Measurements from ENCODE around the gene LPP.

The LPP gene

DNA sequence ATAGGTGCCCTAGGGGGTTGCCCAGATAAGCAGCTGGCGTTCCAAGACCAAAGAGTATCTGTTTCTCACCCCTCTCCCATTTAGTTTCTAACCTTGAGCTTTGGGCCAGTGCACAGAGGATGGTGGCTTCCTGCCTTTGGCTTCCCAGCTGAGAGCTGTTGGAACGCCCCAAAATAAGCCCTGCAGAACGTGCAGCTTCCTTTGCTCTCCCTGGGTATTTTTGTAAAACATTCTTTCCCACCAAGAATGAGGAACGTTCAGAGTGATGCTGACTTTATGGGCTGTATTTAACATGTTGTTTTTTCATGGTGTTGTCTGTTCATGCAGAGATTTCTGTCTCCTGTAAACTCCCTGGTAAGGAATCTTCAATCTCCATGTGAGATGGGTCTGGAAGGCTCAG lies 63.8 kb downstream of the LPP start:
- no peaks in the 10 kb centered on the region for H3K79me2 ChIP-seq (ENCODE audit: insufficient read depth, low read length)
- no peak overlapping the region for H3K4me3 ChIP-seq (ENCODE audit: insufficient read depth, low read length, poor library complexity, severe bottlenecking)
- H3K27ac ChIP-seq (ENCODE audit: low read depth, low read length): peak overlapping the region; percentile 88
- H3K9me2 ChIP-seq (replicated peaks; ENCODE audit: insufficient read depth, low read length): no peaks in the 10 kb centered on the region
- peak overlapping the region; percentile 43 for H3K9ac ChIP-seq (ENCODE audit: low read length)
- no peaks in the 10 kb centered on the region for H3K9me3 ChIP-seq (ENCODE audit: insufficient read depth, low read length)
- H3F3A ChIP-seq (ENCODE audit: insufficient read depth): peaks cover 51% of the 10 kb centered on the region
- no peaks in the 10 kb centered on the region for H4K20me1 ChIP-seq (ENCODE audit: low read depth, low read length)
- no peaks in the 10 kb centered on the region for H3K27me3 ChIP-seq (ENCODE audit: low read length)
- no peak overlapping the region for H2AFZ ChIP-seq (ENCODE audit: low read depth, low read length, severe bottlenecking)
- H3K4me2 ChIP-seq (ENCODE audit: low read depth, low read length, poor library complexity, severe bottlenecking): peak overlapping the region; percentile 47
- TF ChIP-seq, protein P1, sequence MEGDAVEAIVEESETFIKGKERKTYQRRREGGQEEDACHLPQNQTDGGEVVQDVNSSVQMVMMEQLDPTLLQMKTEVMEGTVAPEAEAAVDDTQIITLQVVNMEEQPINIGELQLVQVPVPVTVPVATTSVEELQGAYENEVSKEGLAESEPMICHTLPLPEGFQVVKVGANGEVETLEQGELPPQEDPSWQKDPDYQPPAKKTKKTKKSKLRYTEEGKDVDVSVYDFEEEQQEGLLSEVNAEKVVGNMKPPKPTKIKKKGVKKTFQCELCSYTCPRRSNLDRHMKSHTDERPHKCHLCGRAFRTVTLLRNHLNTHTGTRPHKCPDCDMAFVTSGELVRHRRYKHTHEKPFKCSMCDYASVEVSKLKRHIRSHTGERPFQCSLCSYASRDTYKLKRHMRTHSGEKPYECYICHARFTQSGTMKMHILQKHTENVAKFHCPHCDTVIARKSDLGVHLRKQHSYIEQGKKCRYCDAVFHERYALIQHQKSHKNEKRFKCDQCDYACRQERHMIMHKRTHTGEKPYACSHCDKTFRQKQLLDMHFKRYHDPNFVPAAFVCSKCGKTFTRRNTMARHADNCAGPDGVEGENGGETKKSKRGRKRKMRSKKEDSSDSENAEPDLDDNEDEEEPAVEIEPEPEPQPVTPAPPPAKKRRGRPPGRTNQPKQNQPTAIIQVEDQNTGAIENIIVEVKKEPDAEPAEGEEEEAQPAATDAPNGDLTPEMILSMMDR (IDR thresholded peaks at IDR 0.05; ENCODE audit: insufficient read depth, low read length, poor library complexity, severe bottlenecking): no peak
- TF ChIP-seq EZH2phosphoT487 (conservative IDR thresholded peaks at IDR 0.05; ENCODE audit: low read length): no peak
- no peaks in the 10 kb centered on the region for H3K36me3 ChIP-seq (ENCODE audit: low read length)

DNA sequence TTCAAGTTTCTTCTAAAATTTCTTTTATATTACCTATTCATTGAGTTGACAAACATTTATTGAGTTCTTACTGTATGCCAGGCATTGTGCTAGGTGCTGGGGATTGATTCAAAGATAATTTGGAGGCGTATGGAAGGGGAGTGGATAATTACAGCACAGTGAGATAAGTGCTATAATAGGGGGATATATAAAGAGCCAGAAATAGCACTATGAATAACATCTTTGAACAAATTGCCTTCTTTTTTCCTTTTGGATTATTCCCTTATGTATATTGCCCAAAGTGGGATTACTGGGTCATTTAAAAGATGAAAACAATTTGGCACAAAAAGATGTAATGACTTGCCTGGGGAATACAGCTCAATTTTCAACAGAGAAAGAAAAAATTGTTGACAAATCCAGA lies 64.6 kb downstream of the LPP start:
- H4K20me1 ChIP-seq (ENCODE audit: low read depth, low read length): no peaks in the 10 kb centered on the region
- H3K4me3 ChIP-seq (ENCODE audit: insufficient read depth, low read length, poor library complexity, severe bottlenecking): no peak overlapping the region
- H3K9me2 ChIP-seq (replicated peaks; ENCODE audit: insufficient read depth, low read length): no peaks in the 10 kb centered on the region
- H3K9me3 ChIP-seq (ENCODE audit: insufficient read depth, low read length): no peaks in the 10 kb centered on the region
- H3K79me2 ChIP-seq (ENCODE audit: insufficient read depth, low read length): no peaks in the 10 kb centered on the region
- no peak overlapping the region for H3K4me2 ChIP-seq (ENCODE audit: low read depth, low read length, poor library complexity, severe bottlenecking)
- no peaks in the 10 kb centered on the region for H3K27me3 ChIP-seq (ENCODE audit: low read length)
- H3K9ac ChIP-seq (ENCODE audit: low read length): no peak overlapping the region
- TF ChIP-seq EZH2phosphoT487 (conservative IDR thresholded peaks at IDR 0.05; ENCODE audit: low read length): no peak
- TF ChIP-seq, protein P1 (IDR thresholded peaks at IDR 0.05; ENCODE audit: insufficient read depth, low read length, poor library complexity, severe bottlenecking): no peak
- 0 out of 2 replicates have a peak overlapping the region, but pooled peaks have one; percentile 88 for H3K27ac ChIP-seq (ENCODE audit: low read depth, low read length)
- H3F3A ChIP-seq (ENCODE audit: insufficient read depth): peaks cover 42% of the 10 kb centered on the region
- no peaks in the 10 kb centered on the region for H3K36me3 ChIP-seq (ENCODE audit: low read length)
- no peak overlapping the region for H2AFZ ChIP-seq (ENCODE audit: low read depth, low read length, severe bottlenecking)

DNA sequence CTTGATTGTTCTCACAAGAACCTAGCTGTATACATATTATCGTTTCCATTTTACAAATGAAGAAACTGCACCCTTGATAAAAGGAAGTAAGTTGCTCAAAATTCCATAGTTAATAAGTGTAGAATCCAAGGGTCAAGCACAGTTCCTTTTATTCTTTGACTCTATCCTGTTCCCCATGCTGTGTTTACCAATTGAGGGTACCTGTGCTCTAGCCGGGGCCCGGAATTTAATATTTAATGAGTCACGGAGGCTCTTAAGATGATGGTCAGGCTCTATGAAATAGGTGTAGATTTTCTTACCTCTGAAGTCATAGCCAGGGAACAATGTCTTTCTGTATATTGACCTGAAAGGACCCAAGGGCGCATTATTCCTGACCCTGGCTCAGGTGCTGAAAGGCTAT lies 65.2 kb downstream of the LPP start:
- no peaks in the 10 kb centered on the region for H3K79me2 ChIP-seq (ENCODE audit: insufficient read depth, low read length)
- H3K9ac ChIP-seq (ENCODE audit: low read length): no peak overlapping the region
- H3F3A ChIP-seq (ENCODE audit: insufficient read depth): peaks cover 41% of the 10 kb centered on the region
- H2AFZ ChIP-seq (ENCODE audit: low read depth, low read length, severe bottlenecking): no peak overlapping the region
- no peaks in the 10 kb centered on the region for H3K9me2 ChIP-seq (replicated peaks; ENCODE audit: insufficient read depth, low read length)
- H3K27ac ChIP-seq (ENCODE audit: low read depth, low read length): no peak overlapping the region
- H3K4me2 ChIP-seq (ENCODE audit: low read depth, low read length, poor library complexity, severe bottlenecking): no peak overlapping the region
- no peaks in the 10 kb centered on the region for H3K36me3 ChIP-seq (ENCODE audit: low read length)
- no peak overlapping the region for H3K4me3 ChIP-seq (ENCODE audit: insufficient read depth, low read length, poor library complexity, severe bottlenecking)
- no peaks in the 10 kb centered on the region for H4K20me1 ChIP-seq (ENCODE audit: low read depth, low read length)
- no peaks in the 10 kb centered on the region for H3K27me3 ChIP-seq (ENCODE audit: low read length)
- no peaks in the 10 kb centered on the region for H3K9me3 ChIP-seq (ENCODE audit: insufficient read depth, low read length)
- TF ChIP-seq, protein P1 (IDR thresholded peaks at IDR 0.05; ENCODE audit: insufficient read depth, low read length, poor library complexity, severe bottlenecking): no peak
- no peak for TF ChIP-seq EZH2phosphoT487 (conservative IDR thresholded peaks at IDR 0.05; ENCODE audit: low read length)

Data from SU-DHL-6 (cell line).